SK-N-SH (cell line): ENCODE data around the gene LDAH. TPM values are rescaled to one million over a fixed set of nuclear protein-coding genes. Genes with fewer than 3 reads are reported as not detected.

Experiments
- CTCF ChIA-PET: fragments of 300-600, 350-600 bp; formaldehyde crosslinking; extraction: SDS; loops from one replicate; lab custom pipeline; 2021; lab: Yijun Ruan, JAX
- POLR2A ChIA-PET: fragments of 350-600 bp; sonication (Branson Sonifier 250); formaldehyde crosslinking; extraction: SDS; loops from one replicate; lab custom pipeline; 2020; ENCODE audit warnings: antibody characterized with exemption, inconsistent platforms; lab: Yijun Ruan, JAX
- DNase-seq: peaks from one replicate; pipeline ENCODE4 v3.0.0; 2012
- H2AFZ ChIP-seq: fragments of 200-600 bp; sonication (generic); 2 replicates; pipeline ENCODE4 v1.8.1; 2016; ENCODE audit warnings: antibody characterized with exemption, mild to moderate bottlenecking, low read depth
- H3F3A ChIP-seq: fragments of 200-600 bp; sonication (generic); replicated peaks from 2 replicates; pipeline ENCODE3; 2016; ENCODE audit warnings: antibody characterized with exemption, mild to moderate bottlenecking; ENCODE audit not compliant: insufficient read depth
- H3K27ac ChIP-seq, 2 experiments: fragments of 200-500 bp in 1 of 2; fragments of 200-600 bp in 1 of 2; sonication (Bioruptor generic) in 1 of 2; sonication (generic), shearing (Covaris generic) in 1 of 2; 2 replicates each; pipeline versions ENCODE4 v1.5.1 to v1.6.1; 2014 to 2016; ENCODE audit warnings: low read depth in 2 of 2, inconsistent platforms in 1 of 2, low read length in 1 of 2, mild to moderate bottlenecking in 1 of 2, mixed read lengths in 1 of 2
- H3K27me3 ChIP-seq: fragments of 200-600 bp; sonication (generic), shearing (Covaris generic); 2 replicates; pipeline ENCODE4 v1.6.1; 2016; ENCODE audit warnings: mixed run types; ENCODE audit not compliant: insufficient read depth
- H3K36me3 ChIP-seq, 2 experiments: fragments of 200-500 bp in 1 of 2; fragments of 200-600 bp in 1 of 2; sonication (Bioruptor generic) in 1 of 2; sonication (generic) in 1 of 2; replicated peaks in 1 of 2; 2 replicates each; pipeline versions ENCODE3 to v1.5.1; 2014 to 2016; ENCODE audit warnings: low read length in 1 of 2, mild to moderate bottlenecking in 1 of 2; ENCODE audit not compliant: insufficient read depth in 2 of 2, control insufficient read depth in 1 of 2
- H3K4me1 ChIP-seq, 2 experiments: fragments of 200-500 bp in 1 of 2; fragments of 200-600 bp in 1 of 2; sonication (Bioruptor generic) in 1 of 2; sonication (generic), shearing (Covaris generic) in 1 of 2; 2 replicates each; pipeline versions ENCODE4 v1.5.1 to v1.6.1; 2014 to 2016; ENCODE audit warnings: low read depth in 1 of 2, low read length in 1 of 2, mixed run types in 1 of 2; ENCODE audit not compliant: insufficient read depth in 2 of 2, control insufficient read depth in 1 of 2
- H3K4me2 ChIP-seq: fragments of 200-600 bp; sonication (generic), shearing (Covaris generic); 2 replicates; pipeline ENCODE4 v1.6.1; 2017; ENCODE audit warnings: mixed run types
- H3K4me3 ChIP-seq, 2 experiments: fragments of 200-500 bp in 1 of 2; fragments of 200-600 bp in 1 of 2; sonication (Bioruptor generic) in 1 of 2; sonication (generic), shearing (Covaris generic) in 1 of 2; 2 replicates each; pipeline versions ENCODE4 v1.5.1 to v1.8.1; 2014 to 2016; ENCODE audit warnings: low read depth in 2 of 2, inconsistent platforms in 1 of 2, low read length in 1 of 2, mild to moderate bottlenecking in 1 of 2, mixed read lengths in 1 of 2, moderate library complexity in 1 of 2
- H3K79me2 ChIP-seq: fragments of 200-600 bp; sonication (generic); 2 replicates; pipeline ENCODE4 v1.8.1; 2017; ENCODE audit warnings: mild to moderate bottlenecking; ENCODE audit not compliant: insufficient read depth
- H3K9ac ChIP-seq: fragments of 200-600 bp; sonication (generic); 2 replicates; pipeline ENCODE4 v1.6.1; 2017; ENCODE audit warnings: mixed run types
- H3K9me2 ChIP-seq: fragments of 200-600 bp; sonication (generic); 2 replicates; pipeline ENCODE4 v1.6.1; 2017; ENCODE audit warnings: mixed run types
- H3K9me3 ChIP-seq: fragments of 200-600 bp; sonication (generic); 2 replicates; pipeline ENCODE4 v1.6.1; 2017; ENCODE audit warnings: mixed run types, mild to moderate bottlenecking, moderate library complexity
- H4K20me1 ChIP-seq: fragments of 200-600 bp; sonication (generic); 2 replicates; pipeline ENCODE4 v1.6.1; 2017; ENCODE audit warnings: mild to moderate bottlenecking, mixed run types; ENCODE audit not compliant: insufficient read depth
- ELF1 ChIP-seq: IDR thresholded peaks from 2 replicates; pipeline ENCODE4 v1.4.0; 2012
- GABPA ChIP-seq: IDR thresholded peaks from 2 replicates; pipeline ENCODE4 v1.4.0; 2012; ENCODE audit warnings: low read depth, mild to moderate bottlenecking
- JUND ChIP-seq: IDR thresholded peaks from 2 replicates; pipeline ENCODE4 v1.4.0; 2012
- MXI1 ChIP-seq: IDR thresholded peaks from 2 replicates; pipeline ENCODE4 v1.6.1; 2012; ENCODE audit warnings: mild to moderate bottlenecking, low read depth, low read length, improper control_type of control experiment
- NFIC ChIP-seq: IDR thresholded peaks from 2 replicates; pipeline ENCODE4 v1.4.0; 2012; ENCODE audit warnings: borderline replicate concordance
- NRF1 ChIP-seq: IDR thresholded peaks from 2 replicates; pipeline ENCODE4 v1.6.1; 2012; ENCODE audit warnings: low read depth, mild to moderate bottlenecking, low read length
- RCOR1 ChIP-seq: fragments of 150-350 bp; IDR thresholded peaks from 2 replicates; pipeline ENCODE4 v1.6.1; 2017; ENCODE audit warnings: antibody characterized with exemption, low read length
- SIN3A ChIP-seq: IDR thresholded peaks from 2 replicates; pipeline ENCODE4 v1.6.1; 2012; ENCODE audit warnings: low read depth, mild to moderate bottlenecking, low read length, moderate library complexity, borderline replicate concordance
- YY1 ChIP-seq: IDR thresholded peaks from 2 replicates; pipeline ENCODE4 v1.4.0; 2012; ENCODE audit warnings: low read depth, mild to moderate bottlenecking
- WGBS: methylation state at CpG from one replicate; pipeline ENCODE4 v1.1.6; 2017; ENCODE audit warnings: low lambda C conversion rate; 5-methylcytosine and 5-hydroxymethylcytosine counted together
- polyA plus RNA-seq, 3 experiments: library from polyadenylated mRNA; depleted of rRNA; stranded (reverse); fragments of >200 nt; gene quantifications; 2 replicates each; pipeline ENCODE4 v1.2.3, GENCODE V29; 2012
- TF ChIP-seq, protein P1 (sequence below): IDR thresholded peaks from 2 replicates; pipeline ENCODE4; 2012

The LDAH gene
- polyA plus RNA-seq, 1 of the 3 experiments (the other 2 are of a cell fraction): 12.7 TPM

DNA sequence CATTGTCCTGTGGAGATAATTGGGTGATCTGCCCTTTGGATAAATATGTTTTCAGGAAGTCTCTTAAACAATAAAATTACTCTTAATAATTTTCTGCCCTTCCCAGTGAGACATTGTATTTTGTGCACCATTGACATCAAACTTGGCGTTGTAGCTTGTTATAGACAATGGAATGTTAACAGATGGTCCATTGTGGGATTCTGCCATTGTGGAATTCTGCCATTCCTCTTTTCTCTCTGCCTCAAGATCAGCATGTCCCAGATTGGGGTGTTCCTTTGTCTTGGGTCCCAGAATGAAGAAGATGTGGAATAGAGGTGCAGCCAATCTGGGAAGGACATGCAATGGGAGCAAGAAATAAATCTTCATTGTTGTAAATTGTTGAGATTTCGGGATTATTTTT, 15.1 kb upstream of the LDAH start:
- Histone ChIP-seq H3K36me3 (no peaks in the 10 kb centered on the region), H3K4me3 (no peak overlapping the region), H3F3A (no peaks in the 10 kb centered on the region), H3K9me3 (no peaks in the 10 kb centered on the region), H3K27ac (no peak overlapping the region), H4K20me1 (no peaks in the 10 kb centered on the region), H3K4me1 (no peaks in the 10 kb centered on the region), H3K4me2 (no peak overlapping the region), H3K9ac (no peak overlapping the region), H3K27me3 (peaks cover 7% of the 10 kb centered on the region; the same call in 1 of the 2 replicates), H2AFZ (no peak overlapping the region), H3K79me2 (no peaks in the 10 kb centered on the region), H3K9me2 (no peaks in the 10 kb centered on the region)
- TF ChIP-seq JUND (no peak), RCOR1 (no peak)
- POLR2A ChIA-PET: no interaction called here
- 19% methylated on average over 2 of the region's 2 CpGs for WGBS
- DNase-seq: no peak
- CTCF ChIA-PET: interaction anchor here (1.3 to 2.0 kb wide), 4 partner anchors 12 to 177 kb away, joined by 3 to 6 read pairs (median 6); no protein-coding TSS in a partner anchor

DNA sequence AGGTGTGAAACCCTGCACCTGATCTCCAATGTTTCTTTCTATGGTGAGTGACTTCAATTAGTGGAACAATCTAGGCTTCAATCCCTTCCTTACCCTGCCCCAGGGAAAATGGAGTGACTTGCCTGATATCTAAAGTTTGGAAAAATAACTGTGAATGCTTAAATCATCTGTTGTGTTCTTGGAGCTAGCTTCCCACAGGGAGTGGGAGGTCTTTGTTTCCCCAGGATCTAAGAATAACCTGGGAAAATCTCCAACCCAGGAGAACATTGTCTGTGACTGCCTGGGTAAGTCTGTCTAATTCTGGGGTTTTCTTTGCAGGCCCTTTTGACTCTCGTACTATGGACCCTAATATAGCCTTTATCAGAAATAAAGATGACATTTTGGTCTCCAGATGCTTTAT, 13.6 kb upstream of the LDAH start:
- no peak for DNase-seq
- 18% methylated on average over 1 of the region's 1 CpG for WGBS
- POLR2A ChIA-PET: no interaction called here
- H3F3A ChIP-seq: no peaks in the 10 kb centered on the region
- no peaks in the 10 kb centered on the region for H3K9me3 ChIP-seq
- no peak overlapping the region for H2AFZ ChIP-seq
- no peak overlapping the region for H3K9ac ChIP-seq
- CTCF ChIA-PET: interaction anchor here (1.2 kb wide), 1 partner anchor 13 kb away, joined by 3 read pairs; no protein-coding TSS in a partner anchor
- no peaks in the 10 kb centered on the region for H3K79me2 ChIP-seq
- H3K27ac ChIP-seq: no peak overlapping the region
- H3K4me3 ChIP-seq: no peak overlapping the region
- H3K4me1 ChIP-seq: no peaks in the 10 kb centered on the region
- peaks cover 4% of the 10 kb centered on the region; the same call in 1 of the 2 replicates for H3K27me3 ChIP-seq
- no peaks in the 10 kb centered on the region for H3K36me3 ChIP-seq
- H3K9me2 ChIP-seq: no peaks in the 10 kb centered on the region
- H3K4me2 ChIP-seq: no peak overlapping the region
- no peak for TF ChIP-seq SIN3A
- H4K20me1 ChIP-seq: no peaks in the 10 kb centered on the region

DNA sequence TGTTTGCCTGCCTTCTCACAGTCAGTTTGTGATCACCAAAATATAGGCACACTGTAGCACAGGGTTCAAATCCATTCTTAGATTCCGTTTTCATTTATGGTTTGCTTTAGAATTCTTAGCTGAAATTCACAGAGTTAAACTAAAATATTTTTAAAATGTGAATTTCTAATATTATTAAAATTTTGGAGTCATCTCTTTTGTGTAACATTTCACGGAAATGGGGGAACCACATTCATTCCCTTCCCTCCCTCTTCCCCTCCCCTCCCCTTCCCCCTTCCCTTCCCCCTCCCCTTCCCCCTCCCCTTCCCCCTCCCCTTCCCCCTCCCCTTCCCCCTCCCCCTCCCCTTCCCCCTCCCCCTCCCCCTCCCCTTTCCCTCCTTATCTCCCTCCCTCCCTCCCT, 11.4 kb upstream of the LDAH start:
- DNase-seq: no peak
- POLR2A ChIA-PET: no interaction called here
- Histone ChIP-seq H3K9me3 (no peaks in the 10 kb centered on the region), H3K27ac (no peak overlapping the region)
- no peak for TF ChIP-seq NFIC
- TF ChIP-seq MXI1: no peak
- no peak for TF ChIP-seq GABPA
- TF ChIP-seq YY1: no peak
- TF ChIP-seq, protein P1, sequence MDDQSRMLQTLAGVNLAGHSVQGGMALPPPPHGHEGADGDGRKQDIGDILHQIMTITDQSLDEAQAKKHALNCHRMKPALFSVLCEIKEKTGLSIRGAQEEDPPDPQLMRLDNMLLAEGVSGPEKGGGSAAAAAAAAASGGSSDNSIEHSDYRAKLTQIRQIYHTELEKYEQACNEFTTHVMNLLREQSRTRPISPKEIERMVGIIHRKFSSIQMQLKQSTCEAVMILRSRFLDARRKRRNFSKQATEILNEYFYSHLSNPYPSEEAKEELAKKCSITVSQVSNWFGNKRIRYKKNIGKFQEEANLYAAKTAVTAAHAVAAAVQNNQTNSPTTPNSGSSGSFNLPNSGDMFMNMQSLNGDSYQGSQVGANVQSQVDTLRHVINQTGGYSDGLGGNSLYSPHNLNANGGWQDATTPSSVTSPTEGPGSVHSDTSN: no peak
- TF ChIP-seq SIN3A: no peak
- TF ChIP-seq ELF1: no peak
- TF ChIP-seq NRF1: no peak
- TF ChIP-seq, all 33 proteins: peak for 0
- Histone ChIP-seq H3K27me3 (no peaks in the 10 kb centered on the region; the same call in 1 of the 2 replicates), H2AFZ (no peak overlapping the region), H3K4me3 (no peak overlapping the region), H3K79me2 (no peaks in the 10 kb centered on the region), H3K9ac (no peak overlapping the region), H3K36me3 (no peaks in the 10 kb centered on the region), H3F3A (no peaks in the 10 kb centered on the region), H4K20me1 (no peaks in the 10 kb centered on the region), H3K4me1 (no peaks in the 10 kb centered on the region), H3K4me2 (no peak overlapping the region), H3K9me2 (no peaks in the 10 kb centered on the region)
- 55% methylated on average over 2 of the region's 2 CpGs for WGBS
- CTCF ChIA-PET: interaction anchor here (1.2 to 1.5 kb wide), 3 partner anchors 20 to 283 kb away, joined by 3 read pairs; no protein-coding TSS in a partner anchor
